Parathyroid adenoma (tissue), 2 donors: ENCODE measurements around the gene RBM27.
"Not testable (repeated sequence)": the region's sequence is repeated elsewhere in the genome, so short reads cannot be mapped to it uniquely, and the experiment has no call there.

Experiments used
- H2AFZ ChIP-seq: fragments of 300-600 bp; sonication (generic); one replicate; pipeline ENCODE4 v1.7.0; 2017; ENCODE audit warnings: antibody characterized with exemption, mild to moderate bottlenecking
- H3K27ac ChIP-seq: fragments of 300-600 bp; sonication (generic); one replicate; pipeline ENCODE4 v1.7.0; 2017
- H3K27me3 ChIP-seq: fragments of 300-600 bp; sonication (generic); one replicate; pipeline ENCODE4 v1.7.0; 2017; ENCODE audit warnings: low read length; ENCODE audit not compliant: control insufficient read depth, insufficient read depth
- H3K36me3 ChIP-seq: fragments of 300-600 bp; sonication (generic); one replicate; pipeline ENCODE4 v1.7.0; 2017; ENCODE audit warnings: low read length; ENCODE audit not compliant: control insufficient read depth, insufficient read depth
- H3K4me1 ChIP-seq: fragments of 300-600 bp; sonication (generic); one replicate; pipeline ENCODE4 v1.7.0; 2017; ENCODE audit warnings: control low read depth
- H3K4me2 ChIP-seq: fragments of 300-600 bp; sonication (generic); one replicate; pipeline ENCODE4 v1.7.0; 2017; ENCODE audit warnings: low read length
- H3K4me3 ChIP-seq: fragments of 300-600 bp; sonication (generic); one replicate; pipeline ENCODE4 v1.7.0; 2017; ENCODE audit warnings: low read depth, low read length
- H3K79me2 ChIP-seq: fragments of 300-600 bp; sonication (generic); one replicate; pipeline ENCODE4 v1.7.0; 2017; ENCODE audit warnings: control low read depth
- H3K9ac ChIP-seq: fragments of 300-600 bp; sonication (generic); one replicate; pipeline ENCODE4 v1.7.0; 2017; ENCODE audit warnings: mild to moderate bottlenecking
- H3K9me3 ChIP-seq: fragments of 300-600 bp; sonication (generic); one replicate; pipeline ENCODE4 v1.7.0; 2017; ENCODE audit warnings: low read length; ENCODE audit not compliant: control insufficient read depth
- TF ChIP-seq, protein P1 (sequence below): fragments of 300-600 bp; sonication (generic); IDR thresholded peaks from one replicate; pipeline ENCODE4 v1.7.0; 2017; ENCODE audit warnings: antibody characterized with exemption, mild to moderate bottlenecking
- donor health status: primary hyperparathyroidism.

The RBM27 gene

DNA sequence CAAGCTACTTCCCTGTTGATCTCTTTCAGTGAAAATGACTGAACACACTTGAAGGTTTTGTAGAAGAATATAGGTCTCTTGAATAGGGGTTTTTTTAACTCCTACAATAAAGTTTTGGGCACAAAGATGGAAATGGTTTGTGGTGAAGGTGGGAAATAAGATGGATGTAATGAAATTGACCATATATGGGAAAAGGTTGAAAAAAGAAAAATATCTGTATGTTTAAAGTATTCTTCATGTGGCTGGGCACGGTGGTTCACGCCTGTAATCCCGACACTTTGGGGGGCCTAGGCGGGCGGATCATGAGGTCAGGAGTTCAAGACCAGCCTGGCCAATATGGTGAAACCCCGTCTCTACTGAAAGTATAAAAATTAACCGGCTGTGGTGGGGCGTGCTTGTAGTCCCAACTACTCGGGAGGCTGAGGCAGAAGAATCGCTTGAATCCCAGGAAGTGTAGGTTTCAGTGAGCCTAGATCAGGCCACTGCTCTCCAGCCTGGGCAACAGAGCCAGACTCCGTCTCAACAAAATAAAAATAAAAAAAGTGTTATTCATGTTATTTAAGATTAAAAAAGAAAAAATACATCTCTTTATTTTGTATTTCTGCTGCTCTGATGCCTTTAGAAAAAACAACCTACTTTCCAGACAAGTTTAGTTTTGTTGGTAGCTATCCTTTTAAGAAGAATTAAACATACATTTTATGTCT lies 2.2 kb downstream of the RBM27 start:
- H2AFZ ChIP-seq: no peak overlapping the region
- TF ChIP-seq, protein P1, sequence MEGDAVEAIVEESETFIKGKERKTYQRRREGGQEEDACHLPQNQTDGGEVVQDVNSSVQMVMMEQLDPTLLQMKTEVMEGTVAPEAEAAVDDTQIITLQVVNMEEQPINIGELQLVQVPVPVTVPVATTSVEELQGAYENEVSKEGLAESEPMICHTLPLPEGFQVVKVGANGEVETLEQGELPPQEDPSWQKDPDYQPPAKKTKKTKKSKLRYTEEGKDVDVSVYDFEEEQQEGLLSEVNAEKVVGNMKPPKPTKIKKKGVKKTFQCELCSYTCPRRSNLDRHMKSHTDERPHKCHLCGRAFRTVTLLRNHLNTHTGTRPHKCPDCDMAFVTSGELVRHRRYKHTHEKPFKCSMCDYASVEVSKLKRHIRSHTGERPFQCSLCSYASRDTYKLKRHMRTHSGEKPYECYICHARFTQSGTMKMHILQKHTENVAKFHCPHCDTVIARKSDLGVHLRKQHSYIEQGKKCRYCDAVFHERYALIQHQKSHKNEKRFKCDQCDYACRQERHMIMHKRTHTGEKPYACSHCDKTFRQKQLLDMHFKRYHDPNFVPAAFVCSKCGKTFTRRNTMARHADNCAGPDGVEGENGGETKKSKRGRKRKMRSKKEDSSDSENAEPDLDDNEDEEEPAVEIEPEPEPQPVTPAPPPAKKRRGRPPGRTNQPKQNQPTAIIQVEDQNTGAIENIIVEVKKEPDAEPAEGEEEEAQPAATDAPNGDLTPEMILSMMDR: no peak
- no peaks in the 10 kb centered on the region for H3K36me3 ChIP-seq
- H3K4me3 ChIP-seq: no peak overlapping the region
- no peaks in the 10 kb centered on the region for H3K4me1 ChIP-seq
- no peak overlapping the region for H3K27ac ChIP-seq
- no peak overlapping the region for H3K9ac ChIP-seq
- H3K9me3 ChIP-seq: no peaks in the 10 kb centered on the region
- H3K79me2 ChIP-seq: peaks cover 28% of the 10 kb centered on the region
- H3K27me3 ChIP-seq: no peaks in the 10 kb centered on the region
- H3K4me2 ChIP-seq: no peak overlapping the region

DNA sequence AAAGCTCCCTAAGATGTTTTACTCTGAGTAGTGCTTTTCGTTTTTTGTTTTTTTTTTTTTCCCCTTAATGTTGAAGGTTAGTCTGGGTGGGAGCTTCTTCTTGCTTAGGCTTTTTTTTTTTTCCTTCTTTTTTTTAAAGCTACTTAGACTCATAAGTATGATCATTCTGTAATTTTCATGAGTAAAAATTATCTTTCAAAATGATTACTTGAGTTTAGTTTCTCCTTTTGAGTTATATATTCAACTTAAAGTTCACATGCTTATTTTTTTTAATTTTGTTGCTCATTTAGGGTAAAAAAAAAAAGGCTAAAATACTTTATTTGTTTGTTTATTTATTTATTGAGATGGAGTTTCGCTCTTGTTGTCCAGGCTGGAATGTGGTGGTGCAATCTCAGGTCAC lies 2.9 kb downstream of the RBM27 start:
- Histone ChIP-seq H3K36me3 (no peaks in the 10 kb centered on the region), H3K79me2 (peaks cover 32% of the 10 kb centered on the region), H3K4me3 (no peak overlapping the region), H3K27me3 (no peaks in the 10 kb centered on the region), H3K9ac (no peak overlapping the region), H3K9me3 (no peaks in the 10 kb centered on the region), H3K4me1 (no peaks in the 10 kb centered on the region), H3K4me2 (no peak overlapping the region), H2AFZ (no peak overlapping the region), H3K27ac (no peak overlapping the region)
- TF ChIP-seq, protein P1: no peak

DNA sequence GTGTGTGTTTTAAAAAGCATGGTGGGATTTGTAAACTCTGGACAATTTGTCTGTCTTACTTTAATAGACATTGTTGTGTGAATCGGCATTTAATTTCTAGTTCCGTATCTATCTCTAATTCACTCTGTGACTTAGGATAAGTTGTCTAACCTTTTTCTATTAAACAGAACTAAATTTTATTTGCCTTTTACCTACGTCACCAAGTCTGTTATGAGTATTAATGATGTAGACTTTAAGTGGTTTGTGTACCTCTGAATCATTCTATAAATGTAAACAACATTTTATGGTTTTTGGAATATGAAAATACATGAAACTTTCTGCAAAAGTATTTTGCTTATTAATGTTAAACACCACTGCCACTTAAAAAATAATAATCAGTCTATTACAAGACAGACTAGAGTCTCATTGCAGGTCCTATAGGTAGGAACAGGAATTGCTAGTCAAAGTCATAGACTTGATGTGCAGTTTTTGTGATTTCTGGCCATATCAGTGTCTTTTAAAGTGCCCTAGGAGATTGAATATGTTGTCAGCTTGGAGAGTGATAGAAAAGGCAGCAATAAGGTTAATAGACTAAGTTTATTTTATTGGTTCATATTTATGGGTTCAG lies 5.6 kb downstream of the RBM27 start:
- H3K4me1 ChIP-seq: peaks cover 6% of the 10 kb centered on the region
- TF ChIP-seq, protein P1: no peak
- no peak overlapping the region for H3K4me2 ChIP-seq
- H3K9ac ChIP-seq: no peak overlapping the region
- no peaks in the 10 kb centered on the region for H3K9me3 ChIP-seq
- H3K79me2 ChIP-seq: peaks cover 38% of the 10 kb centered on the region
- H3K36me3 ChIP-seq: no peaks in the 10 kb centered on the region
- H3K27me3 ChIP-seq: no peaks in the 10 kb centered on the region
- no peak overlapping the region for H3K4me3 ChIP-seq
- H2AFZ ChIP-seq: no peak overlapping the region
- H3K27ac ChIP-seq: no peak overlapping the region

DNA sequence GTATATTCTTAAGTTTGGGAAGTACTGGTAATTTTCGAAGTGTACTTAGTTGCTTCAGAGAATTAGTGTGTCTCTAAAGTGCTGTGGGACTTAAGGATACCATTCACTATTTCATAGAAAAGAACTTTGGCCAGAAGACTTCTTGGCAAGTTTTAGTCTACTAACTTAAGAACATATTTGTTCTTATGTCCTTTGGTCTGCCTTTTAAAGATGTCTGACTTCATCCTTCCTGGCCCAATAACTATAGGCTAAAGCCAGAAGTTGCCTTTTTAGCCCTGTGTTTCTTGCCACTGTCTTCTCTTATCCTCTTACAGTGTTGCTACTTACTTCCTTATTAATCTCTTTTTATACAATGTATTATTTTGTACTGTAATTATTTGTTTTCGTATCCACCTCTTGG lies 6.3 kb downstream of the RBM27 start:
- Histone ChIP-seq H3K9ac (no peak overlapping the region), H3K4me3 (no peak overlapping the region), H3K4me1 (peaks cover 6% of the 10 kb centered on the region), H3K27me3 (no peaks in the 10 kb centered on the region), H3K79me2 (peaks cover 32% of the 10 kb centered on the region), H3K9me3 (no peaks in the 10 kb centered on the region), H2AFZ (no peak overlapping the region), H3K27ac (no peak overlapping the region), H3K4me2 (no peak overlapping the region), H3K36me3 (no peaks in the 10 kb centered on the region)
- TF ChIP-seq, protein P1: no peak

DNA sequence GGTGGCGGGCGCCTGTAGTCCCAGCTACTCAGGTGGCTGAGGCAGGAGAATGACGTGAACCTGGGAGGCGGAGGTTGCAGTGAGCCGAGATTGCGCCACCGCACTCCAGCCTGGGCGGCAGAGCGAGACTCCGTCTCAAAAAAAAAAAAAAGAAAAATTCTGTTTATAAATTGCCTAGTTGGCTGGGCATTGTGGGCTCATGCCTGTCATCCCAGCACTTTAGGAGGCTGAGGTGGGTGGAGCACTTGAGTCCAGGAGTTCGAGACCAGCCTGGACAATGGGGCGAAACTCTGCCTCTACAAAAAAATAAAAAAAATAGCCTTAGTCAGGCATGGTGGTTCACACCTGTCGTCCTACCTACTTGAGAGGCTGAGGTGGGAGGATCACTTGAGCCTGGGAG lies 7.4 kb downstream of the RBM27 start:
- H3K9me3 ChIP-seq, H3K27me3 ChIP-seq, H3K4me1 ChIP-seq, H3K4me2 ChIP-seq, H2AFZ ChIP-seq, H3K9ac ChIP-seq, H3K4me3 ChIP-seq, H3K36me3 ChIP-seq, H3K27ac ChIP-seq: not testable (repeated sequence)
- peaks cover 33% of the 10 kb centered on the region for H3K79me2 ChIP-seq
